GM11168 (cell line): ENCODE data around the gene ELAVL3.
"Not testable (repeated sequence)": the region's sequence is repeated elsewhere in the genome, so short reads cannot be mapped to it uniquely, and the experiment has no call there.

ENCODE experiments used
- in situ Hi-C: fragments of 300-500 bp; cut with MboI; formaldehyde crosslinking; loops from one replicate; pipeline ENCODE4 v1.12.0; 2022; ENCODE audit warnings: low sequenced_read_pairs; ENCODE audit not compliant: unreplicated experiment

ELAVL3 gene

DNA sequence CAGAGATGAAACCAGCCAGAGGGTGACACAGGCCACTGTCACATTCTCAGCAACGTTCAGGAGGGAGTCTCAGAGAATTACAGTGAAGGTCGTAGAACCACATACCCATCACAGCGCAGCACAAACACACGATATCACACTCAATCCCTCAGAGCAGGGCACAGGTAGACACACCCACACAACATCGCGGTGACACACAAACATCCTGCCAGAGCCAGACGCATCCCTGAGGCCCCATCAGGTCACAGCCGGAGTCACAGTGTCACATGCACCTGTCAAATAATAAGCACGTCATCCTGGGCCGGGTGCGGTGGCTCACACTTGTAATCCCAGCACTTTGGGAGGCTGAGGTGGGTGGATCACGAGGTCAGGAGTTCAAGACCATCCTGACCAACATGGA lies 17.5 kb downstream of the ELAVL3 start:
- in situ Hi-C loops, result no loop called here

GRCh38 chr19:11461453-11461852 lies 19.4 kb downstream of the ELAVL3 start:
- in situ Hi-C loops, result no loop called here

GRCh38 chr19:11460207-11460606 lies 20.6 kb downstream of the ELAVL3 start:
- in situ Hi-C loops, result no loop called here

- in situ Hi-C loops, result not testable (repeated sequence)
These were observed 21.9 kb downstream of the ELAVL3 start for GRCh38 chr19:11458912-11459311.

GRCh38 chr19:11458236-11458900 lies 22.5 kb downstream of the ELAVL3 start:
- in situ Hi-C loops, result no loop called here

DNA sequence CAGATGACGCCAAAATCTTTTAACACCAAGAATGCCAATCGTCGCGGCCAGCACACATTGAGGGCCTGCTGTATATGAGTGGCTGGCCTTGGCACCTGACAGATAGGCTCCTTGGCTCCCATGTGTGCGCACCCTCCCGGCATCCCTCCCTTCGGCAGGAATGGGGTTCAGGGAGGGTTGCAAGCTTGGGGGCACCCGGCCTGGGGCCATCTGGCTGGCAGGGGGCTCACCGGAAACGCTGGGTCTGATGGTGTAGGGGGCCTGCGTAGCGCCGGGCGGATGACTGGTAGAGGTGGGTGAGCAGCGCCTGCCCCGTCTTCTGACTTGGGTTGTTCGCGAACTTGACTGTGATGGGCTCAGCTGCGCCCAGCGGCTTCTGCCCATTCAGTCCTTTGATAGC lies 23.0 kb downstream of the ELAVL3 start:
- in situ Hi-C loops, result no loop called here

GRCh38 chr19:11457115-11457514 lies 23.7 kb downstream of the ELAVL3 start:
- in situ Hi-C loops, result no loop called here

- in situ Hi-C loops, result no loop called here
These were observed 24.2 kb downstream of the ELAVL3 start for GRCh38 chr19:11456659-11457058.

GRCh38 chr19:11455233-11455554 lies 25.7 kb downstream of the ELAVL3 start:
- in situ Hi-C loops, result not testable (repeated sequence)

- in situ Hi-C loops, result no loop called here
These were observed 27.1 kb downstream of the ELAVL3 start for GRCh38 chr19:11453468-11454341.

- in situ Hi-C loops, result no loop called here
These were observed 28.1 kb downstream of the ELAVL3 start for GRCh38 chr19:11452620-11453310.

DNA sequence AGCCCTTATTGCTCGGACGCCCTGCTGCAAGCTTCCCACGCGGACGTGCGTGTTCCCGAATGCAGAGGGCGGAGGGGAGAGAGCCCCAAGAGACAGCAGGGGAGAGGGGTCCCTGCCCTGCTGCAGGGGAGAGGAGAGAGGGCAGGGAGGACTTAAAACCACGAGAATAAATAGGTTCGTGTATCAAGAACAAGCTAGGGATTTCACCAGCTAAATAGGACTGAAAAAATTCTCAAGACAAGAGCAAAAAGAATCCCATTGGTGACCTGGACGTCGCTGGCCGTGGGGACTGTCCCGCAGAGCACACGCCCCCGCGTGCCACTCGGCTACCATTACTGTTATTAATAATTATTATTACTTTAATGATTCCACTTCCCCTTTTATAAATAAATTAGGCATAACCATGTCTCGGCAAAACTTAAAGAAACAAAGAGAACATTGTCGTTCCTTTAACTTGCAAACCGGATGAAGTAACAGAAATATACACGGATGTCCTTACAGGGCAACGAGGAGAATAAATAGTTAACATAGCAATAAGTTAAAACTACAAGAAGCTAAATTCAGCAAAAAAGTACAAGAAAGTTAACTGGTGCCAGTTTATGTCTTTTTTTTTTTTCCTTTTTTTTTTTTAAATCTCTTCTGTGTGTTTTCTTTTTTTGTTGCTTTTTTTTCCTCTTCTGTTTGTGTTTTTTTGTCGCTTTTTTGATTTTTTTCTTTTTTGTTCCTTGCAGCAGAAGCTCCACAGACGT lies 28.8 kb downstream of the ELAVL3 start:
- in situ Hi-C loops, result no loop called here

DNA sequence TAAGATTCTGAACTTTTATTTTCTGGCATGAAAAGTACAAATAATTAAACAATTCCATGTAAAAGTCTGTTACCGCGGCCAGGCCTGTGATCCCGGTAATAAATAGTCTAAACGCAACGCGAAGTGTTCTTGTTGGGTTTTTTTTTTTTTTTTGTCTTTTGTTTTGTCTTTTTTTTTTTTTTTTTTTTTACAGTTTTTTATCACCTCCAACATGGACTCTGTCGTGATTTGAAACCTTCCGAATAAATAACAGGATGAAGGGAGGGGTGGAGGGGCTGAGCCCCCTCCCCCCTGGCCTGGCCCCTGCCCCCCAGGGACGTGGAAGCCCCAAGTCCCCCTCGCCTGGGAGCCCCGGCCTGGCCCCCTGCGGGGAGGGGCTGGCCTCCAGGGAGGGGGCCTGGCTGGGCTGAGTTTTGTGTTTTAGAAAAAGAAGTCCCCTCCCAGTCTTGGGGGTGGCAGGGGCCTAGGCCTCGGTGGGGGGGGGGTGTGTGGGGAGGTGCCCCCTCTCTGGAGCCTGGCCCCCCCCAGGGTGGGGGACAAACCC lies 29.4 kb downstream of the ELAVL3 start:
- in situ Hi-C loops, result no loop called here

DNA sequence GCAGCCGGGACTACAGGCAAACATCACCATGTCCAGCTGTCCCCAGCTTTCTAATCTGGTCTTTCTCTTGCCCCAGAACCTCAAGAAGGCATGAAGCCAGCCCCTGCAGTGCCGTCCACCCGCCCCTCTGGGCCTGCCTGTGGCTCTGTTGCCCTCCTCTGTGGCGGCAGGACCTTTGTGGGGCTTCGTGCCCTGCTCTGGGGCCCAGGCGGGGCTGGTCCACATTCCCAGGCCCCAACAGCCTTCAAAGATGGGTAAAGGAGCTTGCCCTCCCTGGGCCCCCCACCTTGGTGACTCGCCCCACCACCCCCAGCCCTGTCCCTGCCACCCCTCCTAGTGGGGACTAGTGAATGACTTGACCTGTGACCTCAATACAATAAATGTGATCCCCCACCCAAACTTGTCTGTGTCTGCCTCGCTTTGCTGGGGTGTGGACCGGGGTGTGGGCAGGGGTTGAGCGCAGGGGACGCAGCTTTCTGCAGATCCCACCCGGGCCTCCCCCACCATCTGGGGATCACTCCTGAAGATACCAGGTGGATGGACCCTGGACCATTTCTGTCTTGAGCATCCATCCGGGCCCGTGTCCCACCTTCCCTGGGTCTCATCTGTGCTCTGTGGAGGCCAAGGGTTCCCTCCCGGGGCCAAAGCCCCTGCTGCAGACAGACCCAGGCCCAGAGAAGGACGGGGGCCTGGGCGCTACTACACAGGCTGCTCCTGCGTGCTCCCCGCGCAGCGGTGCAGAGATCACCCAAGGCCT lies 30.1 kb downstream of the ELAVL3 start:
- in situ Hi-C loops, result no loop called here

- in situ Hi-C loops, result no loop called here
These were observed 31.8 kb downstream of the ELAVL3 start for GRCh38 chr19:11448923-11449554.

DNA sequence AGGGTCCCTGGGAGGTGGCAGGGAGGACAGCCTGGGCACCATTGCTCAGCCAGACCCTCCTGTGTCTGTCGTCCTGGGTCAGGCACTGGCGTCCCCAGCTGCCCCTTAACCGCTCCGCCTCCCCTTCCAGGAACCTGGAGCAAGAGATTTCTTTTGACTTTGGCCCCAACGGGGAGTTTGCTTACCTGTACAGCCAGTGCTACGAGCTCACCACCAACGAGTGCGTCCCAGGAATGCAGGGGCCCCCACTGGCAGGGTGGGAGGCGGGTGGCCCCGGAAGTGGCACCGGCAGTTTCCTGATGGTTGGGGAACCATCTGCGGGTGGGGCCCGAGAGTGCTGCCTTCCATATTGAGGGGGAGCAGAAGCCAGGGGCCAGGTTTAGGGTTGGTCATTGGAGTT lies 32.4 kb downstream of the ELAVL3 start:
- in situ Hi-C loops, result no loop called here

DNA sequence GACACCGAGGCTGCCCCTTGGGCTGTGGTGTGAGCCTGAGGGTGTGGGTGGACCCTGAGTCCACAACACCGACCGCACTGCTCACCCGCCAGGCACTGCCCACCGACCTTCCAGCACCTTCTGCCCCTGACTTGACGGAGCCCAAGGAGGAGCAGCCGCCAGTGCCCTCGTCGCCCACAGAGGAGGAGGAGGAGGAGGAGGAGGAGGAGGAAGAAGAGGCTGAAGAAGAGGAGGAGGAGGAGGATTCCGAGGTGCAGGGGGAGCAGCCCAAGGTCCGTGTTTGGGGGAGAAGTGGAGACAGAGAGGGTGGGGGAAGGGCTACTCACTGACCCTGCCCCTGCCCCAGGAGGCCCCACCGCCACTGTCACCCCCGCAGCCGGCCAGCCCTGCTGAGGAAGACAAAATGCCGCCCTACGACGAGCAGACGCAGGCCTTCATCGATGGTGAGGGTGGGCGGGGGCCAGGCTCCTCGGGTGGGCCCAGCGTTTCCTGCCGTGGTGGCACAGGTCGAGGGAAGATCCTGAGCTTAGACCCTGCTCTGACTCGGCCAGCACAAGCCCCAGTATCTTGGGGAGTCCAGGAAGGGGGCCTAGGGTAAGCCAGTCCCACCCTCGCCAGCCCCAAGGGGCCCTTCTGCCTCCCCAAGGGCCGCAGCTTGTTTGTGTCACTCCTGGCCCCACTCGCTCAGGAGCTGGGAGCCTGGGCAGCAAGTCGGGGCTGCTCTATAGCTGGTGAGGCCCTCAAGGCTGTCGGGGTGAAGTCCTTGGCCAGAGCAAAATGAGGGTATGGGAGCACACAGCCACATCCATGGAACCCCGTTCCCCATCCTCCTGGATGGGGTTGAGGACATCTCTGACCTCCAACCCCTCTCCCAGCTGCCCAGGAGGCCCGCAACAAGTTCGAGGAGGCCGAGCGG lies 33.2 kb downstream of the ELAVL3 start:
- in situ Hi-C loops, result no loop called here

- in situ Hi-C loops, result no loop called here
These were observed 34.1 kb downstream of the ELAVL3 start for GRCh38 chr19:11446652-11447301.
